ENCODE measurements around the gene SGIP1. TPM values are rescaled to one million over a fixed set of nuclear protein-coding genes. Genes with fewer than 3 reads are reported as not detected.

Gene SGIP1
- total and polyA plus RNA-seq, 2 experiments from 2014 or later, result 2.4 to 6.1 TPM

DNA sequence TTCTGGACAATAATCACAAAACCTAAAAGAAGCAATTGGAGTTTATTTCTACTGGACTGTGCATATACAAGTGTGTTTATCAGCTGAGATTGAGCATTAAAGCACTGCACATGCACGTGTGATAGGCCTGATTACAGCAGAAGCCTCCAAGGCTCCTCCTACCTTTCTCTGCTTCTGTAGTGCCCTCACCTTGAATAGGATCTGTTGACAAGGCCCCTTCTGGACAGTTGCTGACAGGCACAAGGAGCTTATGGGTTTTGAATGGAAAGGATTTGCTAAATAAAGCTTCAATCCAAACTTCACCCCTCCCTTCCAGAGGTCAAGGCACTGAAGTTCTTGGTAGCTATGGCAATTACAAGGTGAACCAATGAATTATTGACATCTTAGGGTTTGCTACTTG is 7.9 kb upstream of the SGIP1 start:
- H3K9me3 Mint-ChIP-seq, result 0 out of 3 replicates have a peak, but pooled peaks cover 3% of the 10 kb centered on the region
- H3K79me2 ChIP-seq (replicated peaks; ENCODE audit: insufficient read depth), result no peaks in the 10 kb centered on the region
- no peaks in the 10 kb centered on the region for H3F3A ChIP-seq (replicated peaks; ENCODE audit: low read depth)
- no peak overlapping the region for H3K27ac ChIP-seq (ENCODE audit: low read depth)
- H4K20me1 ChIP-seq (replicated peaks; ENCODE audit: insufficient read depth), result no peaks in the 10 kb centered on the region
- no peak overlapping the region for H3K27ac Mint-ChIP-seq
- peaks cover 15% of the 10 kb centered on the region for H3K4me1 ChIP-seq (ENCODE audit: insufficient read depth)
- H3K36me3 ChIP-seq (ENCODE audit: insufficient read depth), result no peaks in the 10 kb centered on the region
- H3K36me3 Mint-ChIP-seq (ENCODE audit: low read depth), result no peaks in the 10 kb centered on the region
- TF ChIP-seq, protein P1, sequence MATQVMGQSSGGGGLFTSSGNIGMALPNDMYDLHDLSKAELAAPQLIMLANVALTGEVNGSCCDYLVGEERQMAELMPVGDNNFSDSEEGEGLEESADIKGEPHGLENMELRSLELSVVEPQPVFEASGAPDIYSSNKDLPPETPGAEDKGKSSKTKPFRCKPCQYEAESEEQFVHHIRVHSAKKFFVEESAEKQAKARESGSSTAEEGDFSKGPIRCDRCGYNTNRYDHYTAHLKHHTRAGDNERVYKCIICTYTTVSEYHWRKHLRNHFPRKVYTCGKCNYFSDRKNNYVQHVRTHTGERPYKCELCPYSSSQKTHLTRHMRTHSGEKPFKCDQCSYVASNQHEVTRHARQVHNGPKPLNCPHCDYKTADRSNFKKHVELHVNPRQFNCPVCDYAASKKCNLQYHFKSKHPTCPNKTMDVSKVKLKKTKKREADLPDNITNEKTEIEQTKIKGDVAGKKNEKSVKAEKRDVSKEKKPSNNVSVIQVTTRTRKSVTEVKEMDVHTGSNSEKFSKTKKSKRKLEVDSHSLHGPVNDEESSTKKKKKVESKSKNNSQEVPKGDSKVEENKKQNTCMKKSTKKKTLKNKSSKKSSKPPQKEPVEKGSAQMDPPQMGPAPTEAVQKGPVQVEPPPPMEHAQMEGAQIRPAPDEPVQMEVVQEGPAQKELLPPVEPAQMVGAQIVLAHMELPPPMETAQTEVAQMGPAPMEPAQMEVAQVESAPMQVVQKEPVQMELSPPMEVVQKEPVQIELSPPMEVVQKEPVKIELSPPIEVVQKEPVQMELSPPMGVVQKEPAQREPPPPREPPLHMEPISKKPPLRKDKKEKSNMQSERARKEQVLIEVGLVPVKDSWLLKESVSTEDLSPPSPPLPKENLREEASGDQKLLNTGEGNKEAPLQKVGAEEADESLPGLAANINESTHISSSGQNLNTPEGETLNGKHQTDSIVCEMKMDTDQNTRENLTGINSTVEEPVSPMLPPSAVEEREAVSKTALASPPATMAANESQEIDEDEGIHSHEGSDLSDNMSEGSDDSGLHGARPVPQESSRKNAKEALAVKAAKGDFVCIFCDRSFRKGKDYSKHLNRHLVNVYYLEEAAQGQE (IDR thresholded peaks at IDR 0.05; ENCODE audit: unreplicated experiment), result no peak
- no peak for TF ChIP-seq CREB1 (CRISPR knock-in tag; IDR thresholded peaks at IDR 0.05; ENCODE audit: low read depth)
- H3K4me2 ChIP-seq, result no peak overlapping the region
- no peaks in the 10 kb centered on the region for H3K27me3 ChIP-seq (ENCODE audit: insufficient read depth)
- DNase-seq (ENCODE audit: low spot score), result no peak
- H3K4me3 ChIP-seq, result no peak overlapping the region
- no peak overlapping the region for H3K4me3 Mint-ChIP-seq
- H3K4me1 Mint-ChIP-seq, result peaks cover 20% of the 10 kb centered on the region
- H3K9me2 ChIP-seq (ENCODE audit: insufficient read depth), result no peaks in the 10 kb centered on the region; the same call in 1 of the 2 replicates
- H2AFZ ChIP-seq, result no peak overlapping the region
- no peaks in the 10 kb centered on the region for H3K27me3 Mint-ChIP-seq (ENCODE audit: insufficient read depth, low read depth, poor library complexity)
- no peak for ATAC-seq

DNA sequence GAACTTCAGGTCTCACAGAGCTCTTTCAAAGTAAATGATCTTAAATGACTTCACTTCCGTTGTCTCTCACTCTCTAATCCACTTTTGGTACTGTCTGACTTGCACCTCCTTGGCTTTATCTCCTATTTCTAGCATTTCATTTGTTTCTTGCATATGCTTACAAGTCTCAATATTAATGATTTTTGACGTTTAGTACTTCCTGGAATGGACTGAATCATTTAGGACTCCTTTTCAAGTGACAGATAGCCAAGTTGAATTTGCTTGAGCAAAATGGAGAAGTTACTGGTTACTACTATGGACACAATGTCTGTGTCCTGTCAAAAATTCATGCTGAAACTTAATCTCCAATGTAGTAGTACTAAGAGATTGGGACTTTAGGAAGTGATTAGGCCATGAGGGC is 7.0 kb upstream of the SGIP1 start:
- peaks cover 15% of the 10 kb centered on the region for H3K4me1 ChIP-seq (ENCODE audit: insufficient read depth)
- H3K36me3 Mint-ChIP-seq (ENCODE audit: low read depth), result no peaks in the 10 kb centered on the region
- TF ChIP-seq CREB1 (CRISPR knock-in tag; IDR thresholded peaks at IDR 0.05; ENCODE audit: low read depth), result no peak
- no peak for TF ChIP-seq ZNF331 (CRISPR knock-in tag; IDR thresholded peaks at IDR 0.05; ENCODE audit: low read depth)
- no peak for TF ChIP-seq NANOG (IDR thresholded peaks at IDR 0.05; ENCODE audit: borderline replicate concordance)
- TF ChIP-seq, protein P1 (IDR thresholded peaks at IDR 0.05; ENCODE audit: unreplicated experiment), result no peak
- TF ChIP-seq CTCF (conservative IDR thresholded peaks at IDR 0.05; ENCODE audit: low read depth in 2 of 2), result no peak
- no peak for TF ChIP-seq POLR2AphosphoS5 (IDR thresholded peaks at IDR 0.05; ENCODE audit: low read depth)
- TF ChIP-seq EZH2 (IDR thresholded peaks at IDR 0.05; ENCODE audit: low read depth, unreplicated experiment), result no peak
- no peak for TF ChIP-seq ZNF114 (CRISPR knock-in tag; IDR thresholded peaks at IDR 0.05)
- no peak for TF ChIP-seq EZH2phosphoT487 (IDR thresholded peaks at IDR 0.05; ENCODE audit: unreplicated experiment)
- no peak for TF ChIP-seq STAT1 (IDR thresholded peaks at IDR 0.05; ENCODE audit: unreplicated experiment)

More for the DNA sequence above, 7.0 kb upstream of the SGIP1 start:
- peaks cover 22% of the 10 kb centered on the region for H3K4me1 Mint-ChIP-seq
- Histone ChIP-seq H3K79me2 (replicated peaks; ENCODE audit: insufficient read depth) (no peaks in the 10 kb centered on the region), H2AFZ (no peak overlapping the region), H3K4me3 (no peak overlapping the region), H3K9me2 (ENCODE audit: insufficient read depth) (no peaks in the 10 kb centered on the region; the same call in 1 of the 2 replicates), H3K4me2 (no peak overlapping the region), H3K36me3 (ENCODE audit: insufficient read depth) (no peaks in the 10 kb centered on the region), H4K20me1 (replicated peaks; ENCODE audit: insufficient read depth) (no peaks in the 10 kb centered on the region), H3K27ac (ENCODE audit: low read depth) (no peak overlapping the region), H3F3A (replicated peaks; ENCODE audit: low read depth) (no peaks in the 10 kb centered on the region), H3K27me3 (ENCODE audit: insufficient read depth) (peaks cover 5% of the 10 kb centered on the region; the same call in 1 of the 2 replicates)
- H3K27ac Mint-ChIP-seq, result no peak overlapping the region
- no peak overlapping the region for H3K4me3 Mint-ChIP-seq
- peaks cover 3% of the 10 kb centered on the region for H3K27me3 Mint-ChIP-seq (ENCODE audit: insufficient read depth, low read depth, poor library complexity)
- H3K9me3 Mint-ChIP-seq, result 0 out of 3 replicates have a peak, but pooled peaks cover 3% of the 10 kb centered on the region
- ATAC-seq (no peak), DNase-seq (ENCODE audit: low spot score) (no peak)

All from GM23338 (cell line).